ENCODE data around the gene TNFAIP8L2.

TNFAIP8L2 gene

GRCh38 chr1:151146072-151146411 is 10.4 kb upstream of the TNFAIP8L2 start:
- TF ChIP-seq CTCF (IDR thresholded peaks at IDR 0.05; ENCODE audit: low read depth, low read length, missing control alignments), result no peak
- peak overlapping the region; percentile 65 for H3K4me3 ChIP-seq (ENCODE audit: low read depth, low read length)
- DNase-seq (ENCODE audit: low read depth), result no peak

GRCh38 chr1:151146412-151147131 is 9.9 kb upstream of the TNFAIP8L2 start, which contains the start of gene SEMA6C:
Gene SEMA6C (minus strand): TSS chr1:151146631. CDS start chr1:151142621, 4,010 bp downstream.
- no peak for TF ChIP-seq CTCF (IDR thresholded peaks at IDR 0.05; ENCODE audit: low read depth, low read length, missing control alignments)
- peak; percentile 36 for DNase-seq (ENCODE audit: low read depth)
- peak within 1 kb of the TSS; percentile 65 for H3K4me3 ChIP-seq (ENCODE audit: low read depth, low read length)

- no peak for DNase-seq (ENCODE audit: low read depth)
Observed at GRCh38 chr1:151147132-151147503, 9.3 kb upstream of the TNFAIP8L2 start.

GRCh38 chr1:151147665-151148064 is 8.8 kb upstream of the TNFAIP8L2 start:
- TF ChIP-seq CTCF (IDR thresholded peaks at IDR 0.05; ENCODE audit: low read depth, low read length, missing control alignments), result no peak
- no peak for DNase-seq (ENCODE audit: low read depth)

More at GRCh38 chr1:151147132-151147503, 9.3 kb upstream of the TNFAIP8L2 start:
- no peak for TF ChIP-seq CTCF (IDR thresholded peaks at IDR 0.05; ENCODE audit: low read depth, low read length, missing control alignments)
- H3K4me3 ChIP-seq (ENCODE audit: low read depth, low read length), result peak overlapping the region; percentile 65

GRCh38 chr1:151157067-151157531 is 650 bp downstream of the TNFAIP8L2 start:
- TF ChIP-seq CTCF (IDR thresholded peaks at IDR 0.05; ENCODE audit: low read depth, low read length, missing control alignments), result no peak
- DNase-seq (ENCODE audit: low read depth), result no peak
- peak overlapping the region; percentile 64 for H3K4me3 ChIP-seq (ENCODE audit: low read depth, low read length)

More at GRCh38 chr1:151147665-151148064, 8.8 kb upstream of the TNFAIP8L2 start:
- H3K4me3 ChIP-seq (ENCODE audit: low read depth, low read length), result no peak overlapping the region

- H3K4me3 ChIP-seq (ENCODE audit: low read depth, low read length), result no peak overlapping the region
- no peak for DNase-seq (ENCODE audit: low read depth)
- TF ChIP-seq CTCF (IDR thresholded peaks at IDR 0.05; ENCODE audit: low read depth, low read length, missing control alignments), result no peak
Observed at GRCh38 chr1:151158326-151158725, 1.9 kb downstream of the TNFAIP8L2 start.

- DNase-seq (ENCODE audit: low read depth), result no peak
- no peak overlapping the region for H3K4me3 ChIP-seq (ENCODE audit: low read depth, low read length)
- TF ChIP-seq CTCF (IDR thresholded peaks at IDR 0.05; ENCODE audit: low read depth, low read length, missing control alignments), result no peak
Observed at GRCh38 chr1:151158751-151159251, 2.4 kb downstream of the TNFAIP8L2 start.

Data from GM12864 (cell line).